Measurements from ENCODE around the gene LRWD1. TPM values are rescaled to one million over a fixed set of nuclear protein-coding genes. Genes with fewer than 3 reads are reported as not detected.
"Not testable (repeated sequence)": the region's sequence is repeated elsewhere in the genome, so short reads cannot be mapped to it uniquely, and the experiment has no call there.

Gene LRWD1
- total and polyA plus RNA-seq, 11 donors = 4.7 to 26.4 (median 9.7) TPM

- Histone ChIP-seq H3K27ac (no peak overlapping the region), H3K4me1 (peaks cover 0 to 12% (median 10%) of the 10 kb centered on the region in 12 donors), H3K27me3 (no peaks in the 10 kb centered on the region), H3K36me3 (peaks cover 0 to 47% (median 24%) of the 10 kb centered on the region in 9 donors), H3K4me3 (no peak overlapping the region), H3K9me3 (no peaks in the 10 kb centered on the region)
- TF ChIP-seq CTCF (IDR thresholded peaks at IDR 0.05) (no peak), POLR2A (IDR thresholded peaks at IDR 0.05) (no peak)
- DNase-seq = peak in 4 of 5 donors; percentile 10 to 57 (median 26)
- 78 to 87% (median 84%) methylated on average over 19 to 20 of the region's 20 CpGs for WGBS, 4 donors
- ATAC-seq = no peak
- intact Hi-C loops (cut with DNase I) = loop anchor here in 1 of 10 donors (5.0 kb wide), 1 partner anchor 53 kb away; no protein-coding TSS in a partner anchor
Measured at GRCh38 chr7:102469972-102470825, 5.4 kb downstream of the LRWD1 start.

- ATAC-seq (no peak), DNase-seq (peak in 3 of 5 donors; percentile 12 to 23 (median 14))
- H3K27me3 ChIP-seq = no peaks in the 10 kb centered on the region
- 77 to 91% (median 84%) methylated on average over 6 of the region's 6 CpGs for WGBS, 4 donors
- H3K4me3 ChIP-seq = no peak overlapping the region
- no peak for TF ChIP-seq CTCF (IDR thresholded peaks at IDR 0.05)
- no peak for TF ChIP-seq POLR2A (IDR thresholded peaks at IDR 0.05)
- H3K36me3 ChIP-seq = peaks cover 0 to 51% (median 28%) of the 10 kb centered on the region in 9 donors
- H3K4me1 ChIP-seq = no peaks in the 10 kb centered on the region
- no peaks in the 10 kb centered on the region for H3K9me3 ChIP-seq
- intact Hi-C loops (cut with DNase I) = no loop called here
- no peak overlapping the region for H3K27ac ChIP-seq
Measured at GRCh38 chr7:102471791-102472125, 7.0 kb downstream of the LRWD1 start.

- peaks cover 0 to 50% (median 28%) of the 10 kb centered on the region in 9 donors for H3K36me3 ChIP-seq
- WGBS, 4 donors = 71 to 79% (median 73%) methylated on average over 18 to 31 of the region's 31 CpGs
- H3K27ac ChIP-seq = no peak overlapping the region
- no peaks in the 10 kb centered on the region for H3K27me3 ChIP-seq
- intact Hi-C loops (cut with DNase I) = no loop called here
- H3K4me1 ChIP-seq = no peaks in the 10 kb centered on the region
- TF ChIP-seq POLR2A (IDR thresholded peaks at IDR 0.05) = no peak
- ATAC-seq = peak in 2 of 4 donors; percentile 3 to 6
- peak; percentile 6 to 47 (median 21) for DNase-seq
- H3K4me3 ChIP-seq = no peak overlapping the region
- no peaks in the 10 kb centered on the region for H3K9me3 ChIP-seq
Measured at GRCh38 chr7:102472126-102473041, 7.6 kb downstream of the LRWD1 start.

- ATAC-seq (no peak), DNase-seq (peak; percentile 3 to 55 (median 12))
- TF ChIP-seq CTCF (IDR thresholded peaks at IDR 0.05) (no peak), POLR2A (IDR thresholded peaks at IDR 0.05) (no peak)
- Histone ChIP-seq H3K36me3 (peaks cover 0 to 43% (median 28%) of the 10 kb centered on the region in 9 donors), H3K9me3 (no peaks in the 10 kb centered on the region), H3K27me3 (no peaks in the 10 kb centered on the region), H3K4me3 (no peak overlapping the region), H3K4me1 (peaks cover 0 to 3% (median 0%) of the 10 kb centered on the region in 12 donors), H3K27ac (no peak overlapping the region)
- WGBS, 4 donors = 81 to 85% (median 85%) methylated on average over 22 to 23 of the region's 23 CpGs
- intact Hi-C loops (cut with DNase I) = no loop called here
Measured at GRCh38 chr7:102473271-102473991, 8.6 kb downstream of the LRWD1 start.

- peaks cover 0 to 40% (median 27%) of the 10 kb centered on the region in 9 donors for H3K36me3 ChIP-seq
- H3K4me3 ChIP-seq; ATAC-seq; H3K4me1 ChIP-seq; H3K27ac ChIP-seq; H3K27me3 ChIP-seq; H3K9me3 ChIP-seq; intact Hi-C loops (cut with DNase I): not testable (repeated sequence)
- 80 to 91% (median 89%) methylated on average over 1 to 13 of the region's 14 CpGs; no CpG with 5 or more reads in 1 of the 4 donors for WGBS, 4 donors
- peak in 4 of 5 donors; percentile 4 to 22 (median 15) for DNase-seq
Measured at GRCh38 chr7:102474116-102474515, 9.3 kb downstream of the LRWD1 start.

GRCh38 chr7:102474736-102475435, 10.1 kb downstream of the LRWD1 start:
- intact Hi-C loops (cut with DNase I); ATAC-seq; H3K27ac ChIP-seq; H3K9me3 ChIP-seq; H3K4me3 ChIP-seq; H3K27me3 ChIP-seq; H3K4me1 ChIP-seq: not testable (repeated sequence)
- peaks cover 0 to 35% (median 23%) of the 10 kb centered on the region in 9 donors for H3K36me3 ChIP-seq
- WGBS, 4 donors = 77 to 100% (median 83%) methylated on average over 1 to 12 of the region's 19 CpGs
- peak in 2 of 5 donors; percentile 14 to 30 for DNase-seq

All from heart left ventricle (tissue), 16 donors.